GM12865 (cell line): ENCODE results near the gene FSD1.

Experiments used
- DNase-seq: peaks from one replicate; pipeline ENCODE4 v3.0.0; 2010; ENCODE audit warnings: low read depth
- H3K4me3 ChIP-seq: 2 replicates; pipeline ENCODE4 v1.5.1; 2011; ENCODE audit warnings: mild to moderate bottlenecking, low read depth, low read length, control low read depth
- TF ChIP-seq, protein P1 (sequence below): IDR thresholded peaks from 2 replicates; pipeline ENCODE4 v1.5.1; 2011; ENCODE audit warnings: low read length, control low read depth, low read depth, inconsistent platforms; ENCODE audit not compliant: insufficient read depth; ENCODE audit errors: missing control alignments

FSD1 gene

DNA sequence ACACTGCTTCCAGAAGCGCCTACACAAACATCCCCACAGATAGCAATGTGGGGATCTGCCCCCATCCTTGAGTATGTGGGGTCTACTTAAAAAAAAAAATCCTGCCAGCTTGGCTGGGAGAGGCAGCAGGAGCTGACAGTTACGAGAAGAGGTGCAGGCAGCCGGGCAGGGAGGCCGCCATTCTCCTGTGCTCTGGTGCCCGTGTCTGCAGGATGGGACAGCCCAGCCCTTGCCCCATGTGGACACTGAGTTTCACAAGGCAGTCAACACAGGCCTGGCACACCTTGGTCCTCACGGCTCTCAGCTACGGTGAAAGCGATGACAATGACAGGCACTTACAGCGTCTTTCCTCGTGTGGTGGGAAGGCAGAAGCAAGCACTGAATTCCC is 62.9 kb downstream of the FSD1 start:
- H3K4me3 ChIP-seq: no peak overlapping the region
- no peak for DNase-seq
- TF ChIP-seq, protein P1, sequence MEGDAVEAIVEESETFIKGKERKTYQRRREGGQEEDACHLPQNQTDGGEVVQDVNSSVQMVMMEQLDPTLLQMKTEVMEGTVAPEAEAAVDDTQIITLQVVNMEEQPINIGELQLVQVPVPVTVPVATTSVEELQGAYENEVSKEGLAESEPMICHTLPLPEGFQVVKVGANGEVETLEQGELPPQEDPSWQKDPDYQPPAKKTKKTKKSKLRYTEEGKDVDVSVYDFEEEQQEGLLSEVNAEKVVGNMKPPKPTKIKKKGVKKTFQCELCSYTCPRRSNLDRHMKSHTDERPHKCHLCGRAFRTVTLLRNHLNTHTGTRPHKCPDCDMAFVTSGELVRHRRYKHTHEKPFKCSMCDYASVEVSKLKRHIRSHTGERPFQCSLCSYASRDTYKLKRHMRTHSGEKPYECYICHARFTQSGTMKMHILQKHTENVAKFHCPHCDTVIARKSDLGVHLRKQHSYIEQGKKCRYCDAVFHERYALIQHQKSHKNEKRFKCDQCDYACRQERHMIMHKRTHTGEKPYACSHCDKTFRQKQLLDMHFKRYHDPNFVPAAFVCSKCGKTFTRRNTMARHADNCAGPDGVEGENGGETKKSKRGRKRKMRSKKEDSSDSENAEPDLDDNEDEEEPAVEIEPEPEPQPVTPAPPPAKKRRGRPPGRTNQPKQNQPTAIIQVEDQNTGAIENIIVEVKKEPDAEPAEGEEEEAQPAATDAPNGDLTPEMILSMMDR: no peak

DNA sequence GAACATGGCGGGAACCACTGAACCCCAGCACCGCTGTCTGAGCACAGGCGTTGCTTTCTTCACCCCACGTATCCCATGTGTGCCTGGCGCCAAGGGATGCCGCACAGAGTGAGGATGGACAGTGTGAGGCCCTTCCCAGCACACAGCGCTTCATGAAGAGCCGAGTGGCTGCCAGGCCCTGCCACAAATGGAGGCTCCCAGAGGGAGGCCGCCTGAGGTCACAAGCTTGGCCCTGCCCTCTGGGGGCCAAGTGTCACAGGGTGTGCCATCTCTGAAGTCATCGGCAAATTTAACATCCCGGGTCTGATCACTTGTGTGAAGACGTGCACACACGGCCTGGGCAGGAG is 63.4 kb downstream of the FSD1 start:
- peak; percentile 40 for DNase-seq
- H3K4me3 ChIP-seq: no peak overlapping the region
- TF ChIP-seq, protein P1: no peak

DNA sequence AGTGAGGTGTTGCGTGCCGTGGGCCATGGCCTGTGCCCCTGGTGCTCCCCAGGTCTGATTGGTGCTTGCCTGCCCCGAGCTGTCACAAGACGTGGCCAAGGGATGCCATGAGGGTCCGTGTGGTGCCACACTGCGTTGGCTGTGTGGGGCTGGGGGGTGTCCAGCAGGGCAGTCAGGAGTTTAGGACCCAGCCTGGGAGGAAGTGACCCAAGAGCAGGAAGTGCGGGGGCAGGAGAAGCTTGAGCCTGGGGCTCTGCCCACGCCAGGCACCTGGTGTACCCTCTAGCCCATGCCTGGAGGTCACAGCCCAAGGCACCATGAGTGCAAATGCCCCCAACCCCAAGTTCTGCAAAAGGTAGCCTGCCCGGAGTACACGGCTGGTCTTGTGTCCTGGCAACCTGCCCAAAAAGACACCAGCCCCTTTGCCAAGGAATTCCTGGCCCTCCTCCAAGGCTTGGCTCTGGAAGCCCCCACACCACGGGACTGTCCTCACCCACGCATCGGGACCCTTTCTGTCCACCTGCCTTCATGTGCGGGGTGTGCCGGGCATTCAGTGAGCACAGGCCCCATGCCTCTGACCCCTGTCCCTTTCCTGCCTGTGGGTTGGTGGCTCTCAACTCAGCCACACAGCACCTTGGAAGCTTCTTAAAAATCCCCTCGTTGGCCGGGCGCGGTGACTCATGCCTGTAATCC is 63.9 kb downstream of the FSD1 start:
- peak overlapping the region; percentile 39 for H3K4me3 ChIP-seq
- TF ChIP-seq, protein P1: no peak
- DNase-seq: peak; percentile 67

- DNase-seq: peak; percentile 94
- TF ChIP-seq, protein P1: peak; percentile 4
- peak overlapping the region; percentile 43 for H3K4me3 ChIP-seq
These were observed 64.9 kb downstream of the FSD1 start for GRCh38 chr19:4369109-4369887.

GRCh38 chr19:4369888-4370260 is 65.5 kb downstream of the FSD1 start:
- peak; percentile 89 for DNase-seq
- TF ChIP-seq, protein P1: peak; percentile 59
- H3K4me3 ChIP-seq: peak overlapping the region; percentile 43

- H3K4me3 ChIP-seq: peak overlapping the region; percentile 43
- TF ChIP-seq, protein P1: no peak
- DNase-seq: no peak
These were observed 66.1 kb downstream of the FSD1 start for GRCh38 chr19:4370418-4371041.
